Activated naive CD4-positive, alpha-beta T cell treated with anti-CD3 and anti-CD28 coated beads for 36 hours (primary cell): ENCODE results near the gene TGFBR1. TPM values are rescaled to one million over a fixed set of nuclear protein-coding genes. Genes with fewer than 3 reads are reported as not detected.

Experiments
- CTCF ChIA-PET: fragments of 350-600 bp; sonication (Branson Sonifier 250); formaldehyde crosslinking; loops from one replicate; lab custom pipeline; 2021; ENCODE audit warnings: antibody characterized with exemption; lab: Charles Lee
- DNase-seq: peaks from one replicate; pipeline ENCODE4 v3.0.0-alpha.2; 2020
- H3K27ac Mint-ChIP-seq: one replicate; pipeline ENCODE4 v1.8.0; 2021; ENCODE audit warnings: mild to moderate bottlenecking, mixed read lengths
- H3K27me3 Mint-ChIP-seq: one replicate; pipeline ENCODE4 v1.8.0; 2021; ENCODE audit warnings: low read depth, mixed read lengths
- H3K36me3 Mint-ChIP-seq: one replicate; pipeline ENCODE4 v1.8.0; 2021; ENCODE audit warnings: low read depth, mixed read lengths
- H3K4me1 Mint-ChIP-seq: one replicate; pipeline ENCODE4 v1.8.0; 2021; ENCODE audit warnings: low read depth, mixed read lengths
- H3K4me3 Mint-ChIP-seq: one replicate; pipeline ENCODE4 v1.8.0; 2021; ENCODE audit warnings: mild to moderate bottlenecking, moderate library complexity, mixed read lengths
- H3K9me3 Mint-ChIP-seq: one replicate; pipeline ENCODE4 v1.8.0; 2021; ENCODE audit warnings: mixed read lengths
- intact Hi-C: fragments of 100-400 bp; cut with micrococcal nuclease; formaldehyde crosslinking; loops from one replicate; pipeline ENCODE4 v1.15.1; 2023
- total RNA-seq, 2 experiments: library from RNA; stranded (reverse); gene quantifications; one replicate each; pipeline ENCODE4 v1.2.3, GENCODE V29; 2021

The TGFBR1 gene
- total RNA-seq, result 10 to 100 TPM; 13.7 to 16.9 TPM

DNA sequence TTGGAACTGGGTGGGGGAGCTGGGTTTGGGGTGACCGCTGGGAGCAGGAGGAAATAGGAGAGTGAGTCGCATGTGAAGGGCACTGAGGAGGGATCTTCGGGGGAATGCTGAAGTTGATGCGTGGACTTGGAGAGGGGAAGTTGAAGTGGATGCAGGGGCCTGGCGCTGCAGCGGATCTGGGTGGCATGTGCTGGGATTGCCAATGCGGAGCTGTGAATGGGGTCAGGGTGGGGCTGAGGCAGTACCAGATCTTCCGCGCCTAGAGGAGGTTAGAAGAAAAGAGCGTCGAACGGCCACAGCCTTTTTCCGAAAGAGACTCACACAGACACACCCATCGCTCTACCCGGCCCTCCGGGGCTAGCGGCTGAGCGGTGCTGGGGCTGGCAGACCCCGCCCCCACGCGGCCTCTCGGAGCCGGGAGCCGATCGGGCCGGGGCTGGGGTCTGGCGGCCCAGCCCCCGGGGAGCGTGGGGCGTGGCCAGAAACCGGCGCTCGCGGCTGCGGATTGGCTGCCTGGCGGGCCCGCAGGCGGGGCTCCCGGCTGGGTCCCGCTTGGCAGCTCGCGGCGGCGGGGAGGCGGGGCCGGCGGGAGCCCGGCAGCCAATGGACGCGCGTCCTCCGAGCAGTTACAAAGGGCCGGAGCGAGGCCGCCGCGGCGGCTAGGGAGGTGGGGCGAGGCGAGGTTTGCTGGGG lies at the start of gene TGFBR1:
TSS of gene TGFBR1 (plus strand) at position 655 of the 693 bp plus-strand sequence. CDS start 93 bp downstream, outside the sequence.
- CTCF ChIA-PET, result interaction anchor here (0.6 to 4.0 kb wide), 13 partner anchors 8 to 874 kb away, joined by 3 to 29 read pairs (median 4); no protein-coding TSS in a partner anchor
- peaks cover 2% of the 10 kb centered on the region for H3K9me3 Mint-ChIP-seq

DNA sequence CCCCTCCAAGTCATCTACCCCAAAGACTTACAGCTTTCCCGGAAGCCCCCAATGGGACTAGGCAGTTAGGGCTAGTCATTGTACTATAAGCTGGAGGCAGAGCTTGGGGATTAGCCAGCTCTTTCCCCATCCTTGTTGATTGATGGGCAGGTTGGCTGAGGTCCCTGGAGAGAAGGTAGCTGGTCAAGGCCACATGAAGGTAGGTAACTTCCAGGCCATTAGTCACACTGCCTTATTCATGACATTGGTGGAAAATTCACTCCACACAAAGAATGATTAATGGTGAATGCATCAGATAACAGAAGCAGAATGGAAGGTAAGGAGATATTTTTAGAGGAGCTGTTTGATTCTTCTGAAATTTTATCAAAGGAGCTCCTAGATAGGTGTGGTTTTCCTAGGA lies 49.5 kb upstream of the TGFBR1 start:
- no peak overlapping the region for H3K27ac Mint-ChIP-seq
- no peak for DNase-seq

More for the DNA sequence above, at the start of gene TGFBR1:
- no peaks in the 10 kb centered on the region for H3K36me3 Mint-ChIP-seq
- intact Hi-C loops, result loop anchor here (1.0 to 10.0 kb wide), 7 partner anchors 9 to 1000 kb away; partner anchors contain the start of gene NR4A3
- peak; percentile 89 for DNase-seq
- H3K27me3 Mint-ChIP-seq, result no peaks in the 10 kb centered on the region
- H3K4me3 Mint-ChIP-seq, result peak within 1 kb of the TSS; percentile 89
- peak within 1 kb of the TSS; percentile 80 for H3K27ac Mint-ChIP-seq
- H3K4me1 Mint-ChIP-seq, result peaks cover 45% of the 10 kb centered on the region

DNA sequence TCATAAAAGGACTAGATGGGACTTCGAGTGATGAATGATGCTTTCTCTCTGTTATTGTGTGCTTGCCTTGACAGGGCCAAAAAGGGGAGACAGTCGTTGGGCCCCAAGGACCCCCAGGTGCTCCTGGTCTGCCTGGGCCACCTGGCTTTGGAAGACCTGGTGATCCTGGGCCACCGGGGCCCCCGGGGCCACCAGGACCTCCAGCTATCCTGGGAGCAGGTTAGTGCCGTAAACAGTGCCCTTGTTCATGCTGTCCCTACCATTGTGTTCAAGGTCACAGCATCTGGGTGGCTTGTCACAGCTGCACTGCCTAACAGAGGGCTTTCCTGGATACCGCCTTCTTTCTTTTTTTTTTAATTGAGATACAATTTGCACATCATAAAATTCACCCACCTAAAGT lies 48.7 kb upstream of the TGFBR1 start:
- H3K4me1 Mint-ChIP-seq, result peaks cover 61% of the 10 kb centered on the region
- intact Hi-C loops, result loop anchor here (2.0 kb wide), 1 partner anchor 199 kb away; no protein-coding TSS in a partner anchor
- H3K27me3 Mint-ChIP-seq, result peaks cover 2% of the 10 kb centered on the region
- H3K27ac Mint-ChIP-seq, result no peak overlapping the region
- no peaks in the 10 kb centered on the region for H3K36me3 Mint-ChIP-seq
- H3K9me3 Mint-ChIP-seq, result no peaks in the 10 kb centered on the region
- no peak for DNase-seq
- CTCF ChIA-PET, result interaction anchor here (0.6 to 1.2 kb wide), 2 partner anchors 47 to 52 kb away, joined by 3 to 4 read pairs; no protein-coding TSS in a partner anchor
- H3K4me3 Mint-ChIP-seq, result no peak overlapping the region

More for the DNA sequence above, 49.5 kb upstream of the TGFBR1 start:
- Mint-ChIP-seq H3K36me3 (no peaks in the 10 kb centered on the region), H3K4me3 (no peak overlapping the region), H3K9me3 (no peaks in the 10 kb centered on the region), H3K27me3 (peaks cover 2% of the 10 kb centered on the region), H3K4me1 (peaks cover 61% of the 10 kb centered on the region)
- CTCF ChIA-PET, result interaction anchor here (0.8 to 2.0 kb wide), 4 partner anchors 12 to 84 kb away, joined by 3 to 8 read pairs (median 4); no protein-coding TSS in a partner anchor
- intact Hi-C loops, result no loop called here

DNA sequence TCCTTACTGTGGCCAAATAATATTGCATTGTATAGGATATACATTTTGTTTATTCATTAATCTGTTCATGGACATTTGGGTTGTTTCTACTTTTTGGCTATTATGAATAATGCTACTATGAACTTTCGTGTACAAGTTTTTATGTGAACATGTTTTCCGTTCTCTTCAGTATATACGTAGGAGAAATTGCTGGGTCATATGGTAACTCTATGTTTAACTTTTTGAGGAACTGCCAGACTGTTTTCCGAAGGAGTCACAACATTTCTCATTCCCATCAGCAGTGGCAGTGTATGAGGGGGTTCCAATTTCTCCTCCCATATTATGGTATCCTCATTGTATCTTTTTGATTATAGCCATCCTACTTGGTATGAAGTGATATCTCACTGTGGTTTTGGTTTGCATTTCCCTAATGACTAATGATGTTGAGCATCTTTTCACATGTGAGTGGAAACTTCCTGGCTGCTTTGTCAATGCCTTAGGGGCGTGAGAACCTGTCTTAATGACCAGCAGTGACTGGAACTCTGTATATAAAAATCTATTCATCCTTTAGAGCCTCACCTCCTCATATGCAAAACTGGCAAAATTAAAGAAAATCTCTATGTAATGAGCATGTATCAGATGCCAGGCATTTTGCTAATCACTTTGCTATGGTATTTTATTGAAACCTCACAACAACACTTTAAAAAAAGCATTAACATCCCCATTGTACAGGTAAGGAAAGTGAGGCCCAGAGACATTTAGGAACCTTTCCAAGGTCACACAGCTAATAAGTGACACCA lies 47.8 kb upstream of the TGFBR1 start:
- CTCF ChIA-PET, result interaction anchor here (1.0 to 3.4 kb wide), 4 partner anchors 47 to 62 kb away, joined by 3 to 12 read pairs (median 4); partner anchors contain the start of gene TGFBR1
- DNase-seq, result peak; percentile 65
- no peak overlapping the region for H3K4me3 Mint-ChIP-seq
- peaks cover 61% of the 10 kb centered on the region for H3K4me1 Mint-ChIP-seq
- peaks cover 2% of the 10 kb centered on the region for H3K27me3 Mint-ChIP-seq
- intact Hi-C loops, result loop anchor here (1.0 to 2.0 kb wide), 6 partner anchors 12 to 246 kb away; no protein-coding TSS in a partner anchor
- no peak overlapping the region for H3K27ac Mint-ChIP-seq
- H3K9me3 Mint-ChIP-seq, result no peaks in the 10 kb centered on the region
- H3K36me3 Mint-ChIP-seq, result no peaks in the 10 kb centered on the region

DNA sequence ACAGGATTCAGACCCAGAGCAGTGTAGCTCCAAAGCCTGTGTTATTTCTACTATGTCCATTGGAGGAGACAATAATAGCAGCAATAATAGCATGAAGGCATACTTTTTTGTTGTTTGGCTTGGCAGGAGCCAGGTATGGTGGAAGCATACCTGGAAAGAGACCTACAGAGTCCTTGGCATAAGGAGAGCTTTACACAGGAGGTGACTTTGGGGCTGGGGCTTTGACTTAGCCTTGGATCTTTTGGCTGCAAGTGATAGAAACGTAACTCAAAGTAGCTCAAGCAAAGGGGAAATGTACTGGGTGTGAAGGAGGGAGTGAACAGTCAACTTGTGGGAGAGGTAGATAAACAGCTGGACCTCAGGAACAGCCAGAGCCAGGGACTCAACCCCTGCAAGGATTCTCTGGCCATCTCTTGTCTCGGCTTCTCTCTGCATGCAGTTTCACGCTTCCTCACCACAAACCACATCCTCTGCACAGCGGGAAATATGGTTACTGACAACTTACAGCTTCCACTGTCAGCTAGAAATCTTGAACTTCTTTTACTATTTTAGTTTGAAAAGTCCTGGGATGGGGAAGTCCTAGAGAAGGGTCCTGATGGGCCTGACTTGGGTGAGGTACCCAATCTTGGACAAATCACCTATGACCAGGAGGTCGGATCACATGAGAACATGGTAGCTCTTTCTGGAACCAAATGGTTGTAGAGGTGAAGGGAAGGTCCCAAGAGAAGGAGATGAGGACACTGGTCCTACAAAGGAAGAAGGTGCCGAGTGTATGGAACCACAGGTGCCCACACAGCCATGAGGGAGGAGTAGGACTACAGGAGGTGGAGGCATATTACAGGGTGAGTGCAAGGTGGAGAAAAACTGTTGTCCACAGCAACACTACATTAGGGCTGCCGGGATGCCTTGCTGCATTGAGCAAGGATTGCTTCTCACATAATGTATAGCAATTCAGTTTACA lies 47.0 kb upstream of the TGFBR1 start:
- no peaks in the 10 kb centered on the region for H3K36me3 Mint-ChIP-seq
- CTCF ChIA-PET, result interaction anchor here (1.0 to 3.4 kb wide), 5 partner anchors 46 to 85 kb away, joined by 3 to 12 read pairs (median 4); partner anchors contain the start of gene TGFBR1
- DNase-seq, result peak; percentile 95
- intact Hi-C loops, result loop anchor here (1.0 to 2.0 kb wide), 11 partner anchors 11 to 1027 kb away; no protein-coding TSS in a partner anchor
- H3K27me3 Mint-ChIP-seq, result peaks cover 2% of the 10 kb centered on the region
- peak overlapping the region; percentile 73 for H3K27ac Mint-ChIP-seq
- H3K9me3 Mint-ChIP-seq, result no peaks in the 10 kb centered on the region
- peaks cover 58% of the 10 kb centered on the region for H3K4me1 Mint-ChIP-seq
- H3K4me3 Mint-ChIP-seq, result peak overlapping the region; percentile 53

DNA sequence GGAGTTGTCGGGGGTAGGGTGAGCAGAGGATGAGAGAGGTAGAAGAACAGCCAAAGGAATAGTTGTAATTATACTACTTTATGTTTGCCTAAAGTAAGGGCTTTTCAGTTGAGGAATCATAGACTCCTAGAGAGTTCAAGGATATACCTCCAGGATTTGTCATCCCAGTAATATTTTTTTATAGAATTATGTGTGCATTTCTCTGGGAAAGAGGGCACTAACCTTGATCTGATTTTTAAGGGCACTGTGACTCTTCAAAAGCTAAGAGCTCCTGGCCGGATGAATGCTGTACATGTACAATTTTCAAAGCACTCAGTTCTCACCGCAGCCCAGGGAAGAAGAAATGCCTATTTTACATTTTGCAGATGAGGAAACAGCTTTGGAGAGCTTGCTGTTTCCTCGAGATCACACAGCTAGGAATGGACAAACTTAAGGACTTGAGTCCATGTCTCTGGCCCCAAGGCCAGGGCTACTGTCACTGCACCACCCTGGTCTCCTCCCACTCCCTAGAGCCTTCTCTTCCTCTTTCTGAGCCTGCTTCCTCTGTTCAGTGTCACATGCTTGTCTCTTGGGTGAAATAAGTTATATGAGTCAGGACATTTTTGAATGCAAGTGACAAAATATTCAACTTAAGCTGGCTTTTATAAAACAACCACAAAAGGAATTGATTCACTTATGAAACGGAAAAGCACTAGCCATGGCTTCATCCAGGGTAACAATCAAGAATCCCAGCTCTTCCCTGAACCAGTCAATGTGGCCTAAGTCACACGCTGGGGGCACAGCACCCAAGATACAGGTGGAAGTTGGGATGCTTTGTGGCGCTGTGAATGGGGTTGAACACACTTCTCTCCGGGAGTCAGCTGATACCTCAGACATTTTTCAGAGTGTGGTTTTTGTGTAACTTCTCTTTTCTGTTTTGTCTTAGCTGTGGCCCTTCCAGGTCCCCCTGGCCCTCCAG lies 45.7 kb upstream of the TGFBR1 start:
- peak; percentile 41 for DNase-seq
- intact Hi-C loops, result loop anchor here (1.0 to 2.0 kb wide), 7 partner anchors 18 to 1026 kb away; no protein-coding TSS in a partner anchor
- Mint-ChIP-seq H3K4me3 (peak overlapping the region; percentile 53), H3K27me3 (peaks cover under 1% of the 10 kb centered on the region), H3K9me3 (no peaks in the 10 kb centered on the region), H3K36me3 (no peaks in the 10 kb centered on the region), H3K4me1 (peaks cover 55% of the 10 kb centered on the region), H3K27ac (peak overlapping the region; percentile 3)
- CTCF ChIA-PET, result interaction anchor here (0.7 to 3.4 kb wide), 4 partner anchors 44 to 104 kb away, joined by 3 to 12 read pairs (median 4); partner anchors contain the start of gene TGFBR1

DNA sequence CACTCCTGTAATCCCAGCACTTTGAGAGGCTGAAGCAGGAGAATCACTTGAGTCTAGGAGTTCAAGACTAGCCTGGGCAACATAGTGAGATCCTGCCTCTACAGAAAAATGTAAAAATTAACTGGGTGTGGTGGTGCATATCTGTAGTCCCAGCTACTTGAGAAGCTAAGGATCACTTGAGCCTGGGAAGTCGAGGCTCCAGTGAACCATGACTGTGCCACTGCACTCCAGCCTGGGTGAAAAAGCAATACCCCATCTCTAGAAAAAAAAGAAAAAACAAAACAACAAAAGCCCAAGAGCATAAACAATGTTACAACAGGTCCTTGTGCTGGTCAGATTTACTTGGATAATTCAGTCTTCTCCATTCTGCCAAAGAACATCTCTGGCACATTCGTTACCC lies 44.3 kb upstream of the TGFBR1 start:
- Mint-ChIP-seq H3K27ac (no peak overlapping the region), H3K4me3 (no peak overlapping the region), H3K27me3 (no peaks in the 10 kb centered on the region), H3K9me3 (no peaks in the 10 kb centered on the region), H3K36me3 (no peaks in the 10 kb centered on the region), H3K4me1 (peaks cover 51% of the 10 kb centered on the region)
- CTCF ChIA-PET, result interaction anchor here (1.9 to 3.4 kb wide), 2 partner anchors 43 to 86 kb away, joined by 4 to 12 read pairs; partner anchors contain the start of gene TGFBR1
- DNase-seq, result no peak
- intact Hi-C loops, result no loop called here

DNA sequence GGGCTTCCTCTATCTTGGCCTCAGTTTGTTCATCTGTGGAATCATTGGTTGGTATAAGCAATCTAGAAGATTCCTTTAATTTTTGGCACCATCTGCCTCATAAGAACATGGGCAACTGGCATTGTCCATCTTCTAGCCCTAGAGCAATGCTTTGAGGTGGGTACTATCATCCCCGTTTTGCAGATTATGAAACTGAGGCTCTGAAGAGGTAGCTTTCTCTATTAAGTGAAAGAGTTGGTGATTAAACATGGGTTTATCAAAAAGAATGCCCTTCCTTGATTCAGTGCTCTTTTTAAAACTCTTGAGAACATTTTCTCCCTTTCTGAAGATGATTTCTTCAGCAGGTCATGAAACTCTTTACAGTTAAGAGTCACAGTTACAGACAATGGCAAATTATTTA lies 42.4 kb upstream of the TGFBR1 start:
- no peaks in the 10 kb centered on the region for H3K9me3 Mint-ChIP-seq
- no peaks in the 10 kb centered on the region for H3K27me3 Mint-ChIP-seq
- intact Hi-C loops, result no loop called here
- H3K4me3 Mint-ChIP-seq, result no peak overlapping the region
- no peak overlapping the region for H3K27ac Mint-ChIP-seq
- CTCF ChIA-PET, result interaction anchor here (0.8 kb wide), 1 partner anchor 64 kb away, joined by 4 read pairs; no protein-coding TSS in a partner anchor
- no peaks in the 10 kb centered on the region for H3K36me3 Mint-ChIP-seq
- H3K4me1 Mint-ChIP-seq, result peaks cover 32% of the 10 kb centered on the region
- DNase-seq, result no peak

DNA sequence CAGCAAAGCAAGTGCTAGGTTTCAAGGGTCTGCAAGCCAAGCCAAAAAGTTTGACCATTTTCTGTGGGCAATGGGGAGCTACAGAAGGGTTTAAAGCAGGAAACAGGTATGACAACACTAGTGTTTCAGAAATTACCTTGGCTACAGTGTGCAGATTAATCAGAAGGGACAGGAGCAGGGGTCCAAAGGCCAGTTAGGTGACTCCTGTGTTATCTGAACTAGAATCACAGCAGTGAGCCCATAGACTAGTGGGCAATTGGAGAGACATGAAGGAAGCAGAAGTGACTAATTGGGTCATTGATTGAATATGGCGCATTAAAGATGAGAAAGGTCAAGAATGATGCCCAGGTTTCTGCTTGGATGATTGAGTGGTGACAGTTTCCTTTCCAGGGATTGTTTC lies 41.4 kb upstream of the TGFBR1 start:
- Mint-ChIP-seq H3K4me3 (no peak overlapping the region), H3K27ac (no peak overlapping the region), H3K27me3 (no peaks in the 10 kb centered on the region), H3K36me3 (no peaks in the 10 kb centered on the region), H3K9me3 (no peaks in the 10 kb centered on the region), H3K4me1 (peaks cover 24% of the 10 kb centered on the region)
- CTCF ChIA-PET, result interaction anchor here (0.9 kb wide), 1 partner anchor 77 kb away, joined by 3 read pairs; no protein-coding TSS in a partner anchor
- intact Hi-C loops, result no loop called here
- DNase-seq, result no peak

DNA sequence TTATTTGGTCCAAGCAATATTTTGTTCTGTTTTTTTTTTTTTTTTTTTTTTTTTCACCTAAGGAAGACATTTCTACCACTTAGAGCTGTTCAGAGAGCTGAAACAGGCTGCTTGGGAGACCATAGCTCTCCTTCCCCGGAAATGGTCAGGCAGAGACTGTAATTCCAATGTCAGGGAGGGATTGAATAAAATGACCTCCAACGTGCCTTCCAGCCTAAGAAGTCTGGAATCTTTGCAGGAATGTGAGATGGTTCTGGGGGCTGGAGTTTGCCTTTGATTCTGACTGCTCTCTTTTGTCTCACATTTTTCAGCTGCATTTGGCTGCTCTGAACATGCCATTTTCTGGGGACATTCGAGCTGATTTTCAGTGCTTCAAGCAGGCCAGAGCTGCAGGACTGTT lies 38.3 kb upstream of the TGFBR1 start:
- CTCF ChIA-PET, result interaction anchor here (0.6 to 1.2 kb wide), 3 partner anchors 39 to 921 kb away, joined by 3 read pairs; no protein-coding TSS in a partner anchor
- H3K4me1 Mint-ChIP-seq, result peaks cover 30% of the 10 kb centered on the region
- no peaks in the 10 kb centered on the region for H3K9me3 Mint-ChIP-seq
- H3K36me3 Mint-ChIP-seq, result no peaks in the 10 kb centered on the region
- no peak overlapping the region for H3K27ac Mint-ChIP-seq
- no peak overlapping the region for H3K4me3 Mint-ChIP-seq
- DNase-seq, result no peak
- intact Hi-C loops, result no loop called here
- no peaks in the 10 kb centered on the region for H3K27me3 Mint-ChIP-seq
